Lung (tissue), 12 donors: ENCODE data around the gene PRRX2. TPM values are rescaled to one million over a fixed set of nuclear protein-coding genes. Genes with fewer than 3 reads are reported as not detected.

ENCODE experiments used
- ATAC-seq: fragments of 200-7000 bp; cut with Tn5 transposase; one replicate; pipeline ENCODE4 v1.9.1; 2020; ENCODE audit warnings: moderate number of reproducible peaks; ENCODE audit not compliant: insufficient read depth, low FRiP score
- DNase-seq, 3 donors: peaks; one replicate each; pipeline ENCODE4 v3.0.0-alpha.2; 2013 to 2017
- H3K27ac ChIP-seq, 2 donors: one replicate each; pipeline ENCODE4 v1.5.1; 2013; ENCODE audit warnings: mild to moderate bottlenecking in 2 of 2, moderate library complexity in 2 of 2, control low read depth in 1 of 2, inconsistent platforms in 1 of 2, low read depth in 1 of 2, low read length in 1 of 2
- H3K27me3 ChIP-seq, 3 donors: one replicate each; pipeline ENCODE4 v1.5.1; 2013; ENCODE audit warnings: low read length in 2 of 3; ENCODE audit not compliant: control insufficient read depth in 3 of 3, insufficient read depth in 3 of 3
- H3K36me3 ChIP-seq, 4 donors: one replicate each; pipeline ENCODE4 v1.5.1; 2013; ENCODE audit warnings: low read length in 4 of 4, mild to moderate bottlenecking in 1 of 4, moderate library complexity in 1 of 4; ENCODE audit not compliant: control insufficient read depth in 4 of 4, insufficient read depth in 4 of 4
- H3K4me1 ChIP-seq, 5 donors: one replicate each; pipeline ENCODE4 v1.5.1; 2013; ENCODE audit warnings: low read length in 5 of 5, mild to moderate bottlenecking in 2 of 5, moderate library complexity in 1 of 5; ENCODE audit not compliant: control insufficient read depth in 5 of 5, insufficient read depth in 5 of 5
- H3K4me3 ChIP-seq: one replicate; pipeline ENCODE4 v1.5.1; 2013; ENCODE audit warnings: mild to moderate bottlenecking, control low read depth, moderate library complexity
- H3K9ac ChIP-seq, 2 donors: one replicate each; pipeline ENCODE4 v1.5.1; 2013; ENCODE audit warnings: low read length in 2 of 2, control low read depth in 1 of 2; ENCODE audit not compliant: insufficient read depth in 1 of 2
- H3K9me3 ChIP-seq, 4 donors: one replicate each; pipeline ENCODE4 v1.5.1; 2013; ENCODE audit warnings: low read length in 3 of 4, mild to moderate bottlenecking in 1 of 4, moderate library complexity in 1 of 4; ENCODE audit not compliant: control insufficient read depth in 4 of 4, insufficient read depth in 3 of 4
- WGBS, 2 donors: extraction: QIAGEN DNeasy Blood & Tissue Kit; methylation state at CpG; one replicate each; pipeline ENCODE4 v1.1.7; 2013; 5-methylcytosine and 5-hydroxymethylcytosine counted together
- polyA plus RNA-seq, 2 donors: library from polyadenylated mRNA; stranded (reverse); fragments of 200-250 nt; gene quantifications; one replicate each; pipeline ENCODE4 v1.2.1, GENCODE V29; 2013
- total RNA-seq, 2 donors: library from RNA; depleted of rRNA in 1 of 2; stranded (reverse); fragments of >200 nt in 1 of 2; gene quantifications; one replicate each; pipeline ENCODE4 v1.2.1, GENCODE V29; 2014 to 2021
- TF ChIP-seq, protein P1 (sequence below): IDR thresholded peaks from 2 replicates; pipeline ENCODE4 v1.5.1; 2012; ENCODE audit warnings: mild to moderate bottlenecking; ENCODE audit errors: control extremely low read depth, extremely low read depth
- donor health status: control.
- donor health status: control.
- donor health status: Bipolar disorder and iron deficiency.
- donor health status: healthy.
- donor health status: DM: yes; HTN: yes; CAD: no.

PRRX2 gene
- total and polyA plus RNA-seq, 4 donors = 2.2 to 3.8 (median 3.5) TPM

GRCh38 chr9:129637102-129637501, 28.3 kb upstream of the PRRX2 start:
- no peak overlapping the region for H3K27ac ChIP-seq

GRCh38 chr9:129637673-129638439, 27.6 kb upstream of the PRRX2 start:
- Histone ChIP-seq H3K36me3 (peaks cover 7 to 53% (median 30%) of the 10 kb centered on the region in 4 donors), H3K4me3 (no peak overlapping the region), H3K27ac (no peak overlapping the region), H3K9me3 (no peaks in the 10 kb centered on the region), H3K4me1 (peaks cover 5 to 20% (median 12%) of the 10 kb centered on the region in 5 donors), H3K27me3 (no peaks in the 10 kb centered on the region), H3K9ac (no peak overlapping the region)
- 71 to 79% methylated on average over 29 of the region's 29 CpGs for WGBS, 2 donors
- DNase-seq (no peak), ATAC-seq (no peak)
- TF ChIP-seq, protein P1, sequence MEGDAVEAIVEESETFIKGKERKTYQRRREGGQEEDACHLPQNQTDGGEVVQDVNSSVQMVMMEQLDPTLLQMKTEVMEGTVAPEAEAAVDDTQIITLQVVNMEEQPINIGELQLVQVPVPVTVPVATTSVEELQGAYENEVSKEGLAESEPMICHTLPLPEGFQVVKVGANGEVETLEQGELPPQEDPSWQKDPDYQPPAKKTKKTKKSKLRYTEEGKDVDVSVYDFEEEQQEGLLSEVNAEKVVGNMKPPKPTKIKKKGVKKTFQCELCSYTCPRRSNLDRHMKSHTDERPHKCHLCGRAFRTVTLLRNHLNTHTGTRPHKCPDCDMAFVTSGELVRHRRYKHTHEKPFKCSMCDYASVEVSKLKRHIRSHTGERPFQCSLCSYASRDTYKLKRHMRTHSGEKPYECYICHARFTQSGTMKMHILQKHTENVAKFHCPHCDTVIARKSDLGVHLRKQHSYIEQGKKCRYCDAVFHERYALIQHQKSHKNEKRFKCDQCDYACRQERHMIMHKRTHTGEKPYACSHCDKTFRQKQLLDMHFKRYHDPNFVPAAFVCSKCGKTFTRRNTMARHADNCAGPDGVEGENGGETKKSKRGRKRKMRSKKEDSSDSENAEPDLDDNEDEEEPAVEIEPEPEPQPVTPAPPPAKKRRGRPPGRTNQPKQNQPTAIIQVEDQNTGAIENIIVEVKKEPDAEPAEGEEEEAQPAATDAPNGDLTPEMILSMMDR = no peak

More at GRCh38 chr9:129637102-129637501, 28.3 kb upstream of the PRRX2 start:
- no peak overlapping the region for H3K9ac ChIP-seq
- ATAC-seq = no peak
- no peak overlapping the region for H3K4me3 ChIP-seq
- TF ChIP-seq, protein P1 = no peak
- no peak for DNase-seq
- no peaks in the 10 kb centered on the region for H3K27me3 ChIP-seq
- H3K4me1 ChIP-seq = peaks cover 5 to 20% (median 12%) of the 10 kb centered on the region in 5 donors
- no peaks in the 10 kb centered on the region for H3K9me3 ChIP-seq
- peaks cover 7 to 57% (median 30%) of the 10 kb centered on the region in 4 donors for H3K36me3 ChIP-seq
- whole genome bisulfite sequencing, 2 donors = 25 to 50% methylated on average over 9 of the region's 9 CpGs

- 93 to 96% methylated on average over 17 of the region's 17 CpGs for WGBS, 2 donors
- no peak overlapping the region for H3K9ac ChIP-seq
- H3K4me1 ChIP-seq = peaks cover 5 to 20% (median 12%) of the 10 kb centered on the region in 5 donors
- no peak for DNase-seq
- H3K9me3 ChIP-seq = no peaks in the 10 kb centered on the region
- H3K27me3 ChIP-seq = no peaks in the 10 kb centered on the region
- no peak overlapping the region for H3K4me3 ChIP-seq
- TF ChIP-seq, protein P1 = no peak
- no peak for ATAC-seq
- H3K27ac ChIP-seq = no peak overlapping the region
- peaks cover 7 to 43% (median 26%) of the 10 kb centered on the region in 4 donors for H3K36me3 ChIP-seq
Observed at GRCh38 chr9:129639034-129639630, 26.3 kb upstream of the PRRX2 start.
